Measurements from ENCODE around the gene UNKL.

UNKL gene

GRCh38 chr16:1447965-1448364 lies 33.5 kb upstream of the UNKL start:
- TF ChIP-seq CTCF (conservative IDR thresholded peaks at IDR 0.05; ENCODE audit: control insufficient read depth, insufficient read depth, low read depth, low read length): no peak
- no peak overlapping the region for H3K4me3 ChIP-seq (ENCODE audit: control insufficient read depth, low read depth, low read length)
- DNase-seq (ENCODE audit: low read depth): no peak

DNA sequence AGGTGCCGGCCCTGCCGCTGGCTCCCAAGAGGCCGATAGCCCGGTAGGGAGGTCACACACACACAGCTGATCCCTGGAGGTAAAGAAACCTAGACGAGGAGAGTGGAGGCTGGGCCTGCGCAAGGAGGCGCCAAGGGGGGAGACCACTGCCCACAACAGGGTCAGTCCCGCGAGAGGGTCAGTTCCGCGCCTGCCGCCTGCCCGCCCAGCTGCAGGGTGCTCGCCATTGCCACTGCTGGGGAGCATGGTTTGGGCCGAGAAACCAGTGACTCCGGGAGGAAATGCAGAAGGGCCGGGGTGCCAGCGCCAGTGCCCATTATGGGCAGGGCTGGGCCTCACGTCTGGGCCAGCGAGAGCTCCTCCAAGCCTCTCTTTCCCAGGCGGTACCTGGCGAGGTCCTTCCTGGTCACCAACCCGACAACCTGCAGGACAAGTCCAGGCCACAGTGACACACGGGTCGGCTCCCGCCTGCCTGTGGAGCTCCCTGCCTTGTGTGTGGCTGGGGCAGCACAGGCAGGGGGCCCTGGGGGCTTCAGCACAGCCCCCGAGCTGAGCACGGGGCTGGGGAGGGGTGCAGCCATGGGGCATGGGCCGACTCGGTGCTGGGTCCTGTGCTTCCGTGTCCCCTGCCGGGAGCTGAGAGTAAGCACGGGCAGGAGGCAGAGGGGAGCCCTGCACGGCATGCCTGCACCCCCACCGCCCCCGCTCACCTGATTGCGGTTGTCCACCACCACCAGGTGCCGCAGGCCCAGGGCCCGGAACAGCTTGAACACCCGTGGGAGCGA lies 32.0 kb upstream of the UNKL start:
- no peak overlapping the region for H3K4me3 ChIP-seq (ENCODE audit: control insufficient read depth, low read depth, low read length)
- no peak for DNase-seq (ENCODE audit: low read depth)
- TF ChIP-seq CTCF (conservative IDR thresholded peaks at IDR 0.05; ENCODE audit: control insufficient read depth, insufficient read depth, low read depth, low read length): no peak

- no peak for TF ChIP-seq CTCF (conservative IDR thresholded peaks at IDR 0.05; ENCODE audit: control insufficient read depth, insufficient read depth, low read depth, low read length)
- no peak for DNase-seq (ENCODE audit: low read depth)
- no peak overlapping the region for H3K4me3 ChIP-seq (ENCODE audit: control insufficient read depth, low read depth, low read length)
Measured at GRCh38 chr16:1445518-1446203, 31.2 kb upstream of the UNKL start.

GRCh38 chr16:1444730-1445517 lies 30.4 kb upstream of the UNKL start:
- no peak for DNase-seq (ENCODE audit: low read depth)
- H3K4me3 ChIP-seq (ENCODE audit: control insufficient read depth, low read depth, low read length): no peak overlapping the region
- TF ChIP-seq CTCF (conservative IDR thresholded peaks at IDR 0.05; ENCODE audit: control insufficient read depth, insufficient read depth, low read depth, low read length): no peak

DNA sequence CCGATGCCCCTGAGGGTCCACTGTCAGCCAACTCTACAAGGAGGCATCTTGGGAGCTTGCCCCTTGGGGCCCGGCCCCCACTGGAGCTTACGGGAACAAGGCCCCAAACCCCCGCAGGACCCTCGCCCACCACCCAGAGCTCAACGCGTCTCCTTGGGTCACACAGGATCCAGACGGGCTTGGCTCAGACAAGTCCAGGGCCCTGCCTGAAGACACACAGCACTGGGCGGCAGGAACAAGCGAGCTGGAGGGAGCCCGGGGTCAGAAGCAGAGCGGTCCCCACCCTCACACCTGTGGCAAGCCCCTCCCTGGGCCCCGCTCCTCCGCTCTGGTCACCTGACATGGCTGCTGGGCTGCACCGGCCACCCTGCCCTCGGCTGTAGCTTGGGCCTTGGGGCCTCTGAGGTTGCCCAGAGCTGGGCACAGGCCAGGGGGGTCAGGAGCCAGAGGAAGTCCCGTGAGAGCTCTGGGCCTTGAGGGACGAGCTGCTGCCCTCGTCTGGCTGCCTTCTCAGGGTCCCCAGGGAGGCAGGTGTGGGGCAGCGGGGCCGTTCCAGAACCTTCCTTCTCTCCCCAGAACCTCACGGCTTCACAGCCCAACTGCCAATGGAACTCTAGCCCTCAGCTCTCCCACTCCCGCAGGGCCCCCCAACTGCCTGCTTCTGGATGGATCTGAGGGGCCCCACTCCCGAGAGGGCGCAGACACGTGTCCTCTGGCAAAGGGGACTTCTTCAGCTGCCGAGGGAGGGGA lies 29.7 kb upstream of the UNKL start, which contains the start of gene CCDC154:
TSS of gene CCDC154 (minus strand) at position 577 of the 750 bp plus-strand sequence. CDS start at position 343, 234 bp downstream.
- DNase-seq (ENCODE audit: low read depth): no peak
- H3K4me3 ChIP-seq (ENCODE audit: control insufficient read depth, low read depth, low read length): no peak within 1 kb of the TSS
- TF ChIP-seq CTCF (conservative IDR thresholded peaks at IDR 0.05; ENCODE audit: control insufficient read depth, insufficient read depth, low read depth, low read length): no peak

DNA sequence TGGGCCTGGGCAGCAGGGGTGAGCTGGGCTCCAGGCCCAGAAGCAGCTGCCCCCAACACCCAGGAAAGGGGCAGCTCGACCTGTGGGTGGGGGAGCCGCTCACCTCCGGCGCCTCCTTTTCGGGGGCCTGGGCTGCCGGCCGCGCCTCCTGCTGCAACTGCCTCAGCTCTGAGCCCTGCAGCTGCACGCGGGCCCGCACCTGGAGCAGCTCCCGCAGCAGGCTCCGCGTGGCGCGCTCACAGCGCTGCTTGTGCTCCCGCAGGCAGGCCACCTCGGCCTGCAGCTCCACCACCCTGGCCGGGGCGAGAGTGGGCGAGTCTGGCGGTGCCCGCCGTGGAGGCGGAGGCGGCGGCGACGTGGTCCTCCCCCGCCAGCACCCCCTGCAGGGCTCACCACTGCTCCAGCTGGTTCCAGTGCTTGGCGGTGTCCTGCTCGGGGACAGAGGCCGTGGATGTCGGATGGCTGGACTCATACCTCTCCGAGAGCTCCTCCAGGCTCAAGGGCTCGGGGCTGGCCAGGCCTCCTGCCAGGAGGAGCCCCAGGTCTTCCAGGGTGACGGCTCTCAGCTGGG lies 29.0 kb upstream of the UNKL start:
- no peak overlapping the region for H3K4me3 ChIP-seq (ENCODE audit: control insufficient read depth, low read depth, low read length)
- no peak for TF ChIP-seq CTCF (conservative IDR thresholded peaks at IDR 0.05; ENCODE audit: control insufficient read depth, insufficient read depth, low read depth, low read length)
- DNase-seq (ENCODE audit: low read depth): no peak
